Stimulated activated CD8-positive, alpha-beta memory T cell treated with anti-CD3 and anti-CD28 coated beads, Interleukin-15, amount 100 ng/mL, for 4 hours (primary cell): Measurements from ENCODE around the gene ZFAND3.

ENCODE experiments used
- DNase-seq, 2 donors: peaks; one replicate each; pipeline ENCODE4 v3.0.0-alpha.2; 2020; ENCODE audit warnings: low read depth in 2 of 2

Gene ZFAND3

DNA sequence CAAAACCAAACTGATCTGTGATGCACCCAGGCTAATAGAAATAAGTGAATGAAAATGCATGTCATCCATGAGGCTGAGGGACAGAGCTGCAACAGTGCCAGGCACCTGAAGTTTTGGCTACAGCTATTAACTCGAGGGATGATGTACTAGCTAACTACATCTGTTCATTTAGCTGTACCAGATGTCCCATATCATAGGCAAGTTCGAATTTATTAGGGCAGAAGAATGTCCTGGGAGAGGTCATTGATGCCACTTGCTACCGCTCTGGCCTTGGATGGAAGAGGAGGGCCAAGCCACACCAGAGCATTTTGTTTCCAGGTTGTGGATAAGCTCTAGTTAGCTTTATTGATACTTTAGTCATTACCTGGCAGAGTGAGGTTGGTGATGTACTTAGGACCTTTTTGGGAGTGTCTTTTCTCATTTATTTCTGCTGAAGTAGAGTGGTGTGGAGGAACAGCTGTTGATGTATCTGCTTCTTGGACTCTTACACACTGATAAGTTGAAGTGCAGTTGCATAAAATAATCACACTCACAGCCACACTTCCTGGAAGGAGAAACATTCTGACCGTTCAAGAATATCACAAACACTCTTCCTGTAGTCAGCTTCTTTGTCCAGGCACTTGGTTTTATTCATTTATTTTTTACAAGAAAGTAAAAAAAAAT is 8.2 kb downstream of the ZFAND3 start:
- no peak for DNase-seq

GRCh38 chr6:37830225-37830624 is 10.7 kb downstream of the ZFAND3 start:
- DNase-seq: no peak

- DNase-seq: no peak
Observed at GRCh38 chr6:37831457-37831856, 11.9 kb downstream of the ZFAND3 start.

DNA sequence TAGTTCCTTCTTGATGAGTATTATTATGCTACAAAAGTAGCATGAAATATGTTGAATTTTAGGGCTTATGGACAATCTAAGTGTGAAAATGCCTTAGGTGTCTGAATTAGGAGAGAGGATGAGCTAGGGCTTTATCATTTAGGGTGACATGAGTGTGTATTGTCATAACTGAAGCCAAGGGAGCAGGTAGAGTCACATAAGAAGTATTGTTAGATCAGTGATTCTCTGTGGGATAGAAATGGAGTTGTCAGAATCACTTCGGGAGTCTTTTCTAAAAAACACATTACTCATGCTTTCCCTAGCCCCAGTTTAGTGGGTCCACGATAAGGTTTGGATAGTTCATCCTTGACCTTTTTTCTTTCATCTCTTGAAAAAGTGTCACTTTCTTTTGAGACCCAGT is 16.4 kb downstream of the ZFAND3 start:
- DNase-seq: no peak

- DNase-seq: no peak
Observed at GRCh38 chr6:37838219-37838921, 18.8 kb downstream of the ZFAND3 start.

- no peak for DNase-seq
Observed at GRCh38 chr6:37840143-37840939, 20.8 kb downstream of the ZFAND3 start.

DNA sequence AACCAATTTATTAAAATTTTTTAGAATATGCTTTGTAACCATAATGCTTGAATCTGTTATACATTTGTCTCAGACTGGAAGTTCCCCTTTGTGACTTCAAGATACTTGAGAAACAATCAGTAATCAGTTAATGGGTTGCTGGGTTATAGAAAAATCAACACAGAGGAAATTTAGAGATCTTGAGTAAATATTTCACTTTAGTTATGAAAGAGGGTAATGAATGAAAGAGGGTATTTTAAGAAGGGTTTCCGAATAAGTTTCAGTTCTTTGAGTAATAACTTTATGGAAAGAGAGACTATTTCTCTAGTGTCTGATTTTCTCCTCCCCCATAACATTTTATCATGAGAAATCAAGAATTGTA is 21.4 kb downstream of the ZFAND3 start:
- DNase-seq: no peak

DNA sequence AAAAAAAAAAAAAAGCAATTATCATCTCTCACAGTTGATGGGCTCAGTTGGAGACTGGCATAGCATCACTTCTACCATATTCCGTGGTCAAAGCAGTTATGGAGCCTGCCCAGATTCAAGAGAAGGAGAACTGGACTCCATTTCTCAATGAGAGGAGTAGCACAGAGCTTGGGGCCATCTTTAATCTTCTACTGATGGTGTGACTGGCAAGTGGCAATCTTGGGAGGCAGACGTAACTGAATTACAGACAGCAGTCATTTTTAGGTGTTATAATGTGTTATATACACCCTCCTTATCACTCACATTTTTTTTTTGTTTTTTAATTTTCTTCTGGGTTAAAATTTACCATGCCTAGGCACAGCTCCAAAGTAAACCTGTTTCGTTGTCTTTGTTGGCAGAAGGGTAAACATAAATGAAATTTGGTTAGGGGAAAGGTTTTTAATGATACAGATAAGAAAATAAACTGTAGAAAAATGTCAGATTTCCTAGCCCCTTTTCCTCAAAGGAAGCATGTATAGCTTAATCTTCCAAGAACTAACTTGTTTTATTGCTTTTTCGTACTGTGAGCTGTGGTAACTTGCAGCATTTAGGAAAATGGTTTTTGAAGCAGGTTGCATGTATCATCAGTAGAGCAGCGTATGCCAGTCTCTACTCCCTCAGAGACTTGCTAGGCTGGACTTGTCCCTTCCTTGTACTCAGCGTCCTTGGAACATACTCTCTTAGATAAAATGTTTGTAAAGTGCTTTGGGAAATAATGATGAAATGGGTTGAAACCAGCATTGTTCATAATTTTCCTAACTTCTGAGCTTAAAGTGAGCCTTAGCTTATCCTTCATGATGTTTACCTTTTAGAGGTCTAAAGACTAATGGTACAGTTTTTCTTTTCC is 25.7 kb downstream of the ZFAND3 start:
- no peak for DNase-seq

- DNase-seq: no peak
Observed at GRCh38 chr6:37845930-37846329, 26.4 kb downstream of the ZFAND3 start.

DNA sequence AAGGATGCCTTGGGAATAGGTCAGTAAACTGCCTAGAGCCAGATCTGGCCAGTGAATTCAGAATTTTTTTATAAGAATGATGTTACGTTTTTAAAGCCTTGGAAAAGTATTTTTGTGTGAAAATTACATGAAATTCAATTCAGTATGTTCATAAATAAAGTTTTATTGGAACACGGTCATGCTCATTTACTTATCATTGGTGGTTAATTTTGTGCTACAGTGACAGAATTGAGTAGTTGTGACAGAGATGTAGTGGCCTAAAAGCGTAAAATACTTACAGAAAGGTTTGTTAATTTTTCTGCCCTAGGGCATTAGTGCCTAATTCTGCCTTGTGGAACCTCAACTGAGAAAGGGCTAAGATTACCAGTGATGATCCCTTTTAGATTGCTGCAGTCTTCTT is 28.2 kb downstream of the ZFAND3 start:
- no peak for DNase-seq

DNA sequence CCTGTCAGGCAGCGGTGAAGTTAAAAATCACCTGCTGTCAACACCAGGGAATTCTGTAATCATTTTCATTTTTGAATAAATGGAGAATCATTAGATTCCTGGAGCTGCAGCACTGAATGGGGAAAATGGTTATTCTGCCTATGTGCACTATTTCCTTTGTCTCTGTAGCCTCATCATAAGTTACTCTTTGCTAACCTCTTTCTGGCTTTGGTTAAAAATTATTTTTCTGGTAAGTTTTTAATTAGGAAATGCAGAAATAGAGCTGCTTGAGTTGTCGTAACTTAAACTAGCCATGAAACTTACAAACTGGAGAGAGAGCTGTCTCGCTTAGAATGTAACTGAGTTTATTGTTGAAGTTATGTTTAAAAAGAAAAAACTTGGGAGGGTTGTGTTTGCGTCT is 28.8 kb downstream of the ZFAND3 start:
- no peak for DNase-seq

DNA sequence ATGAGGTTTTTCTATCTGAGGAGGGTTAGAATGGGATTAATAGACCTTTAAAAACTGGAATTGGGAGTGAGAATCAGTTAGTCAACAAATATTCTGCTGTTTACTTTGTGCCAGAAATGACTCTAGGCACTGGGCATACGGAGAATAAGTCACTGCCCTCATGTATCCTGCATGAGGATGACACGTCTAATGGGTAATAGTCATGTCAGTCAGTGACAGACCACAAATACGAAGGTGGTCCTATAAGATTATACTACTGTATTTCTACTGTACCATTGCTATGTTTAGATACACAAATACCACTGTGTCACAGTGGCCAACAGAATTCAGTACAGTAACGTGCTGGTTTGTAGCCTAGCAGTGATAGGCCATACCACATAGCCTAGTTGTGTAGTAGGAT is 30.7 kb downstream of the ZFAND3 start:
- DNase-seq: no peak

- no peak for DNase-seq
Observed at GRCh38 chr6:37850728-37851285, 31.3 kb downstream of the ZFAND3 start.

DNA sequence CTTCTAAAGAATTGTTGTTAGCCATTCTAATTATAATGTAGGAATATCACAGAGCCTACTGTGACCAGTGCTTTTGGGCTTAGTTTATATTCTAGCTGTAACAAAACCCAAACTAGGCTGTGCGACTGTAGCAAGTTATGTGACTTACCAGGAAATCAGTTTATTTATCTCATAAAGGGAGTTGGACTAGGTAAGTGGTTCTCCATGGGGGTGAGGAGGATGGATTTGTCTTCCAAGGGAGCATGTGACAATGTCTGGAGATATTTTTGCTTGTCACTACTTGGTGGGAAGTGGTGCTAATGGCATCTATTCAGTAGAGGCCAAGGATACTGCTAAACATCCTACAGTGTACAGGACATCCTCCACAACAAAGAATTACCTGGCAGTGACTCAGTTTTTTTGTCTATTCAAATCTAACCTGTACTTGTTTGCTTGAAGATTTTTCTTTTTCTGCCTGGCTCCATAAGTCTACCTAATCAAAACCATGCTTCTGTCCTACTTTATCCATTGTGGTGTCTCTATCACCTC is 32.5 kb downstream of the ZFAND3 start:
- DNase-seq: no peak

DNA sequence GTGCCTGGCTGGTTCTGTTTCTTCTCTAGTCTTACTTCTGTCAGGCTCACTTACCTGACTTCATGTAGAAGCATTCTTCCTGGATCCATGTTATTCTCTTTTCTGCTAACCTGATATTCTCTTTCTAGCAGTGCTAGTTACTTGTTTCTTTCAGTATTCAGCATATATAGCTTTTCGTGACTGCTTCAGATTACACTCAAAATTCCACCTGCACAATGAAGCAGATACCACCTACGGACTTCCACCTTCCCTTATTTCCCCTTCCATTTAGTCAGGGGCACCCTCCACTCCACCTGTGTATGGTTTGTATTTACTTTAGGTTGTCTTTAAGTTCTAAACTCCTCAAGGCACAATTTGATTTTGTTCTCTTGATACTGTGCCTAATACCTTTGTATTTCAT is 36.8 kb downstream of the ZFAND3 start:
- DNase-seq: no peak

- DNase-seq: no peak
Observed at GRCh38 chr6:37858363-37858762, 38.8 kb downstream of the ZFAND3 start.

- no peak for DNase-seq
Observed at GRCh38 chr6:37860226-37860839, 40.8 kb downstream of the ZFAND3 start.

DNA sequence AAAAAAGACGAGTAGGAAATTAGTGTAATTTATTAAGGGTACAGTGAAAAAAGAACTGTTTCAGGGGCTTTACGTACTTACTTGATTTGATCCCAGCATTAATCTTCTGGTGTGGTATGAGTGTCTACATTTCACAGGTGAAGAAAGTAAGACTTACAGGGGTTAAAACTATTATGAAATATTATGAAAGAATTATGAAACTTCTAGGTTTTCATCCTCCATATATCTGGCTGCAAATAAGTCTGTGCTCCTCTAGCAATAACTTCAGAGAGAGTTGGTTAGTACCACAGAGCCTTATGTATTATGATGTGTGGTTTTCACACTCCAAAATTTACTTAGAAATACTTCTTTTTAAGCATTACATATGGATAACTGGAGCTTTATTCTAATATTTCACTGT is 41.9 kb downstream of the ZFAND3 start:
- DNase-seq: no peak

DNA sequence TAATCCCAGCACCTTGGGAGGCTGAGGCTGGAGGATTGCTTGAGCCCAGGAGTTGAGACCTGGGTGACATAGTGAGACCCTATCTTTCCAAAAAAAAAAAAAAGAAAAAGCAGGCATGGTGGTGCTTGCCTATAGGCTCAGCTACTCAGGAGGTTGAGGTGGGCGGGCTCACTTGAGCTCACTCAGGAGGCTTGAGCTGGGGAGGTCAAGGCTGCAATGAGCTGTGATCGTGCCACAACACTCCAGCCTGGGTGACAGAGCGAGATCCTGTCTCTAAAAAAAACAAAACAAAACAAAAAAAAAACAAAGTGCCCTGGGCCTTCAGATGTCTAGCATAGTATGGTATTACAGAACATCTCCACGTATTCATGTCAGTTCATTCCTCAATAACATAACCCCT is 42.9 kb downstream of the ZFAND3 start:
- no peak for DNase-seq

GRCh38 chr6:37862992-37863391 is 43.5 kb downstream of the ZFAND3 start:
- no peak for DNase-seq

DNA sequence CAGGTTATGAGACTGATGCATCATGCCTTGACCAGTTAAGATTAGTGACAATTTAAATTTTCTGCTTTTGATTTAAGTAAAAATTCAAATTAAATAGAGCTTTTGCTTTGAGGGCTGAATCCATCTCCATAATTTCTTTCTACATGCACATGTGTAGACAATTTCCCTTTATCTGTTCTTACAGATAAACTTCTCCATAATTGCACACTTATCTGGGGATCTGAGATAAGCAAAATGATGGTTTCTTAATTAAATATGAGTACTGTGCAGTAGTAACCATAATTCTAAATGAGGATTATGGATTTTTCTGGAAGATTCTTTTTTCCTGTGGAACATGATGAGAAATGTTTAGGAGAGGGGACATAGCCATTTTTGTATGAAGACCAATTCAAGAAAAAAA is 44.7 kb downstream of the ZFAND3 start:
- DNase-seq: no peak
